ENCODE results near the gene PTGES2.

Gene PTGES2

GRCh38 chr9:128103589-128103962, 24.0 kb downstream of the PTGES2 start:
- DNase-seq (ENCODE audit: low spot score) = no peak

- peak; percentile 84 for DNase-seq (ENCODE audit: low spot score)
Measured at GRCh38 chr9:128102861-128103588, 24.5 kb downstream of the PTGES2 start.

GRCh38 chr9:128102196-128102595, 25.3 kb downstream of the PTGES2 start:
- DNase-seq (ENCODE audit: low spot score) = no peak

DNA sequence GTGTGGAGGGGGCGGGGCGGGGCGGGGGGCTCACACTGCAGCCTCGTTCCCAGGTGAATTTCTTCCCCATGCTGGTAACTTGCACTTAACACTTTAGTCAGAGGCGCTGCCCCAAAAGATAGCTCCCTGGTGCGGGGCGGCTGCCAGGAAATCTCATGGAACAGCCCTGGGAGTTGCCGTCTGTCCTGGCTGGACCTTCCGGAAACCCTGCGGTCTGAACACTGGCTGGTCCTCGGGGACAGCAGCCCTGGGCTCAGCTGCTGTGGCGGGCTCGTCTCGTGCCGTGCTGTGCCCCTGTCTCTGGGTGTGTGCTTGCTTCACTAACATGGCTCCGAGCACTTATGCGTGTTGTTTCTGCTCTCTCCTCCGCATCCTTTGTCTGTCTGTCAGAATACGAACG, 25.8 kb downstream of the PTGES2 start:
- no peak for DNase-seq (ENCODE audit: low spot score)

- no peak for DNase-seq (ENCODE audit: low spot score)
Measured at GRCh38 chr9:128101231-128101661, 26.3 kb downstream of the PTGES2 start.

- no peak for DNase-seq (ENCODE audit: low spot score)
Measured at GRCh38 chr9:128100581-128100980, 26.9 kb downstream of the PTGES2 start.

GRCh38 chr9:128099932-128100491, 27.5 kb downstream of the PTGES2 start:
- no peak for DNase-seq (ENCODE audit: low spot score)

GRCh38 chr9:128099231-128099931, 28.1 kb downstream of the PTGES2 start:
- DNase-seq (ENCODE audit: low spot score) = no peak

DNA sequence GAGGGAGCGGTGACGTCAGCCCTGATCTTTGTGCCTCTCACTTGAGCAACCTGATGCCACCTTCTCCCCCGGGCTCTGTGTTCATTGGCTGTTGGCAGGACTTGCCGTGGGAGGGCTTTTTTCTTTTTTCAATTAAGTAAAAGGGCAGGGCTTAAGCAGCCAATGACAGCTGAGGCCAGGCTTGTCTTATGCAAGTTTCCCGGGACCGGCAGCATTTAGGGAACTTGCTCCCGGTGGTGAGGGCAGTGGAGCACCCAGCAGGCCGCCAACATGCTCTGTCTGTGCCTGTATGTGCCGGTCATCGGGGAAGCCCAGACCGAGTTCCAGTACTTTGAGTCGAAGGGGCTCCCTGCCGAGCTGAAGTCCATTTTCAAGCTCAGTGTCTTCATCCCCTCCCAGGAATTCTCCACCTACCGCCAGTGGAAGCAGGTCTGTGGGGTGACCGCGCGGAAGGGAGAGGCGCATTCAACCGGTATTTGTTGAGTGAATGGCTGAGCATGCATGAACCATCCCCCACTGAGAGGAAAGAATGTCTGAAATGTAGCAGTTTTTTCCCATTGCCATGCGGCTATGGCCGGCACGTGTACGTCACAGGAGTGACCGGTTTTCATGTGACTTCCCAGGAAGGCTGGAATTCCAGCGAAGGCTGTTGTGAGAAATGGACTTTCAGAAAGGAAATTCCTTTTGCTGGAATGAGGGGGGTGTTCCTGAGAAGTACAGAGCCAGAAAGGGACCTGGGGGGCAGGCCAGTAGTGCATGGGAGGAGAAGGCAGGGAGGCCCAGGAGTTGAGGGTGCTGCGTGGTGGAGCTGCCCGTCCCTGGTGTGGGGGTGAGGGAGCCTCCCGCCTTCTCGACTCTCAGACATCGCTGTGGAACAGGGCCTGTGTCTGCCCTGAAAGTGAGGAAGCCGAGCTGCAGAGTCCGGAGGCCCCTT, 29.0 kb downstream of the PTGES2 start:
- DNase-seq (ENCODE audit: low spot score) = peak; percentile 93

GRCh38 chr9:128097543-128098296, 29.8 kb downstream of the PTGES2 start:
- DNase-seq (ENCODE audit: low spot score) = no peak

DNA sequence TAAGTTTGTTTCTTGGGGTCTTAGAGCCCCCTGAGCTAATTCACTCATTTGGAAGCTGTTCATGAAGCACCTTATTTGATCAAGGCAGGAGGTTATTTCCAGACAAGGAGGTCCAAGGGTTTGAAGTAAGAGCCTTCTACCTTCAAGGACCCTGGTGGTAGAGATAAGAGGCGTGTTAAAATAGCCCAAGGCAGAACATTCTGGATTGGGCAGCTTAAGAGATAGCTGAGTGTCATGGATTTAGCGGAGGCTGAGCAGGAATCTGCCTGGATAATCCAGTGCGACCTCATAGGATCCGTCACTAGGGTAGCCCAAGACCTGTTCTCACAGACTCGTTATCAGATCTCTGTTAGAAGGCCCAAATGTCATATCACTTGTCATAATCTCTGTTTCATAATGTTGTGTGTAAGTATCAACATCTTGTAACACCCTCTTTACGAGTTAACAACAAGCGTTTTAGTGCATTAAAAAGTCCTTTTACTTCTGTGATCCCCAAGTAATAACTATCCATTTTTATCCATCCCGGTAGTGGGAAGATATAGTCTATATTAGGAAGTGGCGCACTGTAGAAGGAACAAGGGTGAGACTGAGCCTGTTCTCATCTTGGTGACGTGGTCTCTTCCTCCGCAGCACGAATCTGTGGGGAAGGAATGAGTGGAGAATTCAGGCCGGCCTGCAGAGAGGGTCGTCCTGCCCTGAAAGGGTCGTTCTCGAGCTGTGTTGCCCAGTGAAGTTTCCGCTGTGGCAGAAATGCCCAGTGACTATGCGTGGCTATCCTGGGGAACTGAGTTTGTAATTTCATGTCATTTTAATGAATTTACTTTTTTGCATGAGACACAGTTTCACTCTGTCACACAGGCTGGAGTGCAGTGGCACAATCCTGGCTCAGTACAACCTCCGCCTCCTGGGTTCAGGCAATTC, 30.7 kb downstream of the PTGES2 start:
- no peak for DNase-seq (ENCODE audit: low spot score)

DNA sequence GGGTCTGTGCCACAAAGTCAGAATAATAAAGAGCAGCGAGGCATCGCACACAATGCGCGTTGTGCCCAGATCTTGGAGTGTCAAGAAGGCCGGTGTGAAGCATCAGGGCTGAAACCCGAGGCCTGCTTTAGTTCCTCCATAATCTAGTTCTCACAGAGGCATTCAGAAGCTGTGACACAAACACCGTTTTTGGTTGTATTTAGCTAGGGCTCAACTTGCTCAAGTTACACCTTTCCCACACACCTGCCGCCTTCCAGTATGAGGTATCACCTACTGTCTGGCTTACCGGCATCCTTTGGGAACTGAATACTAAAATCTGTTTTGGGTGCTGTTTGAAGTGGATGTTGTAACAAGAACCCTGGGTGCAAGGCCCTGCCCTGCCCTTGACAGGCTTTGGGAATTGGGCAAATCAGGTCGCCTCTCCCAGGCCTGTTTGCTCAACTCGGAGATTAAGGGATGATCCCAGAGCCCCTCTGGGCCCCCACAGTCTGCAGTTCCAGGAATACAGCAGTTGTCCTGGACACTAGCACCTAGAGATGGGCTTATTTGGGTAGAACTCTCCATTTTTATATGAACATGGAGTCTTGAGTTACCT, 32.5 kb downstream of the PTGES2 start:
- DNase-seq (ENCODE audit: low spot score) = no peak

- DNase-seq (ENCODE audit: low spot score) = no peak
Measured at GRCh38 chr9:128094166-128094949, 33.2 kb downstream of the PTGES2 start.

- DNase-seq (ENCODE audit: low spot score) = no peak
Measured at GRCh38 chr9:128093011-128093410, 34.5 kb downstream of the PTGES2 start.

DNA sequence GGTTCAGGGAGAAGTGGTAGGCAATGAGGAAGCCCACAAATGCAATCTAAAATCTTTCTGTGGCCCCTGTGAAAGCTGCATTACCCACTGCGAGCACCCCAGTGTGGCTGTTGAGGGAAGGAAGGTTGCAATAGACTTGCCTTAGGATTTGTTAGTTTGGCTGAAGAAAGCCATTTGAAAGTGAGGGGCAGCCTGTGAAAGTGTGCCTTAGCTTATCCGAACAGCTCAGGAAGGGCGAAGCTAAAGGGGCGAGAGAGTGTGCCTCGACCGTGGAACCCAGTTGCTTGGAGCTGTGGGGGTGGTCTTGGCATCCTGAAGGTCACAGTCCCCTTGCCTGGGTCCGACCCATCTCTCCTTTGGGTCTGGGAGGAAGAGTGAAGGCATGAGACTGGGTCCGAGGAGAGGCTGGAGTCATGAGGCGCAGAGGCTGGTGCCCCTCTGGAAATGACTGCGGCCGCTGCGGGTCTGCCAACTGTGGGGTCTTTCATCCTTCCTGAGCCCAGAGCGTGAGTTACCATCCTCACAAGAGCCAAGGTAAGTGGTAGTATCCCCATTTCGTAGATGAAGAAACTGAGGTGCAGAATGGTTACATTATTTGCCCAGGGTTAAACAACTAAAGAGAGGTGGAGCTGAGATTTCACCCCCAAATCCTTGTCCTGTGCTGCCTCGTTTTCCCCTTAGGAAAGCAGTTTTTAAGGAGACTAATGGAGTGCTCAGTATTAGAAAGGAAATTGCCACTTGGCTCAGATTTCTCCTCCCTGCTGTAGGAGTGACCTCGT, 35.1 kb downstream of the PTGES2 start:
- DNase-seq (ENCODE audit: low spot score) = no peak

DNA sequence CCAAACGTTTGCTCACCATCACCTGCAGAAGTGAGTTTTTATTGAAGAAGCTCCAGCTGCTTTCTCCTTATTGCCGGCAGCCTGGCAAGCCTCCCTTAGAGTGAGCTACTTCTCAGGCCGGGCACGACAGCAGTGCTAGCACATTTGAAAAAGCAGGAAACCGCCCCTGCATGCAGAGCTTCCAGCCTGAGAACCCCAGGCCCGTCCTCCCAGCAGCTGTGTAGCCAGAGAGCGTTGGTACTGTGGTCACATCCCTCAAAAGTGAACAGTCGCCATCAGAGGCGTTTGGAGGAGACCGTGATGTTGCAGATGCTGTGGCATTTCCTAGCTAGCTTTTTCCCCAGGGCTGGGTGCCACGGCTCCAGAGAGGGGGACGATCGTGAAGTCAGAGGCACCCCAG, 36.0 kb downstream of the PTGES2 start:
- DNase-seq (ENCODE audit: low spot score) = no peak

DNA sequence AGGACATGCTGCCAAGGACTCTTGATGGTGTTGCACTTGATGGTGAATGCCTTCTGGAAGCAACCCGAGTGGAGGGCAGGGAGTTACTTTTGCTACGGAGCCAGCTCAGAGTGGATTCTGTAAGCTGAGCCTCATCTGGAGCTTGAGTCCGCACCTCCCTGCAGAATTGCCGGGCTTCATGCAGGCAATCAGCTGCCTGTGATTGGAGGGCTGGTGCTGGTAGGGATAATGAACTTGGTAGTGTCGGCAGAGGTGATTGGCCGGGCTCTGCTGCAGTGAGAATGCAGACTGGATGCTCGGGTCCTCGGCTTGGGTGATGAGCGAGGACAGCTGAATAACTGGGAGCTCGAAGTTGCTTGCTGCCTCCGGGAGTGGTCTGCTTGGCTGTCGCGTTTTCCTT, 36.4 kb downstream of the PTGES2 start:
- DNase-seq (ENCODE audit: low spot score) = no peak

DNA sequence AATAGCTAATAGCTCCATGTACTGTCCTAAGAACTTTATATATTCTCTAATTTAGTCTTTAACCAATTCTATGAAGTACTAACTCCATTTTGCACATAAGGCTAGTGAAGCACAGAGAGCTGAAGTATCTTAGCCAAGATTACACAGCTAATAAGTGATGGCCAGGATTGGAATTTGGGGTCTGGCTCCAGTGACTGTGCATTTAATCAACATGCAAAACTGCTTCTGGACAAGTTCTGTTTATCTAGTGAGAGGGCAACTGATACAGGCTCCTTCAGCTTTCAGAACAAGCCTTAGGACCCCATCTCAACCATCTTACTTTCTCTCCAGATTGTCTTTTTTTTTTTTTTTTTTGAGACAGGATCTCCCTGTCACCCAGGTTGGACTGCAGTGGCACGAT, 38.2 kb downstream of the PTGES2 start:
- no peak for DNase-seq (ENCODE audit: low spot score)

All from HuH-7 (cell line).